Measurements from ENCODE around the gene KRTAP10-5. TPM values are rescaled to one million over a fixed set of nuclear protein-coding genes. Genes with fewer than 3 reads are reported as not detected.

Gene KRTAP10-5
- total and polyA plus RNA-seq, 12 donors, result not detected

GRCh38 chr21:44615911-44616590 is 35.6 kb upstream of the KRTAP10-5 start:
- no peak for DNase-seq
- H3K4me1 ChIP-seq (replicated peaks in 1 of 2), result no peaks in the 10 kb centered on the region
- no peak for TF ChIP-seq POLR2A (IDR thresholded peaks at IDR 0.05)
- no peak for TF ChIP-seq CTCF (IDR thresholded peaks at IDR 0.05)
- 71 to 76% (median 74%) methylated on average over 12 to 17 of the region's 17 CpGs for WGBS, 4 donors
- no peaks in the 10 kb centered on the region for H3K9me3 ChIP-seq (replicated peaks in 1 of 3)
- H3K36me3 ChIP-seq (replicated peaks in 1 of 2), result no peaks in the 10 kb centered on the region
- intact Hi-C loops (cut with DNase I), result no loop called here
- H3K27me3 ChIP-seq, result no peaks in the 10 kb centered on the region
- no peak overlapping the region for H3K27ac ChIP-seq
- H3K4me3 ChIP-seq, result no peak overlapping the region

GRCh38 chr21:44615466-44615865 is 35.1 kb upstream of the KRTAP10-5 start:
- Histone ChIP-seq H3K36me3 (replicated peaks in 1 of 2) (no peaks in the 10 kb centered on the region), H3K27ac (no peak overlapping the region), H3K27me3 (no peaks in the 10 kb centered on the region), H3K4me3 (no peak overlapping the region), H3K4me1 (replicated peaks in 1 of 2) (no peaks in the 10 kb centered on the region), H3K9me3 (replicated peaks in 1 of 3) (no peaks in the 10 kb centered on the region)
- no peak for TF ChIP-seq CTCF (IDR thresholded peaks at IDR 0.05)
- TF ChIP-seq POLR2A (IDR thresholded peaks at IDR 0.05), result no peak
- no peak for DNase-seq
- WGBS, 4 donors, result 62 to 78% (median 74%) methylated on average over 6 to 8 of the region's 8 CpGs
- intact Hi-C loops (cut with DNase I), result no loop called here

GRCh38 chr21:44614961-44615391 is 34.6 kb upstream of the KRTAP10-5 start:
- no peak for DNase-seq

GRCh38 chr21:44614161-44614631 is 33.8 kb upstream of the KRTAP10-5 start:
- no peak overlapping the region for H3K27ac ChIP-seq
- H3K9me3 ChIP-seq (replicated peaks in 1 of 3), result no peaks in the 10 kb centered on the region
- DNase-seq, result no peak
- no peaks in the 10 kb centered on the region for H3K27me3 ChIP-seq
- H3K4me3 ChIP-seq, result no peak overlapping the region
- no peaks in the 10 kb centered on the region for H3K4me1 ChIP-seq (replicated peaks in 1 of 2)
- no peaks in the 10 kb centered on the region for H3K36me3 ChIP-seq (replicated peaks in 1 of 2)
- intact Hi-C loops (cut with DNase I), result no loop called here
- WGBS, 4 donors, result 74 to 88% (median 77%) methylated on average over 10 to 20 of the region's 20 CpGs
- no peak for TF ChIP-seq CTCF (IDR thresholded peaks at IDR 0.05)
- no peak for TF ChIP-seq POLR2A (IDR thresholded peaks at IDR 0.05)

More at GRCh38 chr21:44614961-44615391, 34.6 kb upstream of the KRTAP10-5 start:
- intact Hi-C loops (cut with DNase I), result no loop called here
- H3K27ac ChIP-seq, result no peak overlapping the region
- H3K4me1 ChIP-seq (replicated peaks in 1 of 2), result no peaks in the 10 kb centered on the region
- H3K4me3 ChIP-seq, result no peak overlapping the region
- no peak for TF ChIP-seq POLR2A (IDR thresholded peaks at IDR 0.05)
- no peak for TF ChIP-seq CTCF (IDR thresholded peaks at IDR 0.05)
- no peaks in the 10 kb centered on the region for H3K27me3 ChIP-seq
- no peaks in the 10 kb centered on the region for H3K36me3 ChIP-seq (replicated peaks in 1 of 2)
- WGBS, 4 donors, result 86 to 90% (median 87%) methylated on average over 21 to 28 of the region's 28 CpGs
- H3K9me3 ChIP-seq (replicated peaks in 1 of 3), result no peaks in the 10 kb centered on the region

Data from adrenal gland (tissue), 12 donors.